H1 (cell line): ENCODE results near the gene TMTC2. TPM values are rescaled to one million over a fixed set of nuclear protein-coding genes. Genes with fewer than 3 reads are reported as not detected.

ENCODE experiments used
- CTCF ChIA-PET: fragments of 300-600 bp; sonication (Branson Sonifier 250); formaldehyde crosslinking; loops from one replicate; lab custom pipeline; 2021; ENCODE audit not compliant: partially characterized antibody; lab: Charles Lee
- POLR2A ChIA-PET: fragments of 300-600 bp; sonication (Branson Sonifier 250); formaldehyde crosslinking; loops from one replicate; lab custom pipeline; 2021; ENCODE audit warnings: inconsistent platforms; ENCODE audit not compliant: partially characterized antibody; lab: Charles Lee
- DNase-seq, 2 experiments: peaks; one replicate each; pipeline versions ENCODE4 v3.0.0 to v3.0.0-alpha.2; 2010 to 2022; ENCODE audit warnings: low spot score in 2 of 2, low read depth in 1 of 2, mixed read lengths in 1 of 2
- FAIRE-seq: peaks from 2 replicates; lab custom pipeline; 2011; peaks lifted over from hg19 to GRCh38; lab: Jason Lieb, UNC
- H2AFZ ChIP-seq: 2 replicates; pipeline ENCODE4 v1.8.1; 2012; ENCODE audit warnings: low read length, inconsistent platforms
- H2AK5ac ChIP-seq: 2 replicates; pipeline ENCODE4 v1.6.1; 2013; ENCODE audit warnings: low read depth, low read length
- H2BK120ac ChIP-seq: replicated peaks from 2 replicates; pipeline ENCODE3; 2013; ENCODE audit warnings: low read depth, low read length, inconsistent platforms
- H2BK12ac ChIP-seq: 2 replicates; pipeline ENCODE4 v1.6.1; 2013; ENCODE audit warnings: low read depth, low read length
- H2BK15ac ChIP-seq: 2 replicates; pipeline ENCODE4 v1.6.1; 2013; ENCODE audit warnings: low read length
- H2BK20ac ChIP-seq: 2 replicates; pipeline ENCODE4 v1.6.1; 2013; ENCODE audit warnings: low read length
- H2BK5ac ChIP-seq: 2 replicates; pipeline ENCODE4 v1.6.1; 2013; ENCODE audit warnings: low read depth, low read length
- H3K14ac ChIP-seq: 2 replicates; pipeline ENCODE4 v1.6.1; 2013; ENCODE audit warnings: inconsistent platforms; ENCODE audit not compliant: insufficient read length
- H3K18ac ChIP-seq: 2 replicates; pipeline ENCODE4 v1.6.1; 2013; ENCODE audit warnings: low read length; ENCODE audit errors: extremely low read depth
- H3K23ac ChIP-seq: 2 replicates; pipeline ENCODE4 v1.6.1; 2013; ENCODE audit warnings: inconsistent platforms; ENCODE audit not compliant: insufficient read length
- H3K23me2 ChIP-seq: 2 replicates; pipeline ENCODE4 v1.6.1; 2013; ENCODE audit warnings: low read depth, low read length
- H3K27ac ChIP-seq: 2 replicates; pipeline ENCODE4 v1.6.1; 2011; ENCODE audit warnings: low read depth, low read length, inconsistent platforms
- H3K27me3 ChIP-seq, 4 experiments: replicated peaks in 1 of 4; 1 replicate in 1 of 4; 2 replicates in 3 of 4; pipeline versions ENCODE4 v1.6.1 to v1.8.1; 2011 to 2013; ENCODE audit warnings: low read length in 3 of 4, mild to moderate bottlenecking in 3 of 4, inconsistent platforms in 2 of 4, mixed read lengths in 2 of 4, moderate library complexity in 1 of 4; ENCODE audit not compliant: control insufficient read depth in 3 of 4, insufficient read depth in 3 of 4; ENCODE audit errors: extremely low read depth in 1 of 4
- H3K36me3 ChIP-seq, 4 experiments: 2 replicates each; pipeline versions ENCODE4 v1.6.1 to v1.8.1; 2011 to 2013; ENCODE audit warnings: mild to moderate bottlenecking in 4 of 4, low read length in 3 of 4, moderate library complexity in 2 of 4, control low read depth in 1 of 4, inconsistent platforms in 1 of 4; ENCODE audit not compliant: insufficient read depth in 4 of 4, control insufficient read depth in 2 of 4
- H3K4ac ChIP-seq: replicated peaks from 2 replicates; pipeline ENCODE3; 2013; ENCODE audit warnings: low read length, low read depth, mixed read lengths, inconsistent platforms; ENCODE audit not compliant: insufficient read length
- H3K4me1 ChIP-seq, 4 experiments: replicated peaks in 1 of 4; 1 replicate in 1 of 4; 2 replicates in 3 of 4; pipeline versions ENCODE4 v1.6.1 to v1.8.1; 2011 to 2013; ENCODE audit warnings: low read length in 3 of 4, inconsistent platforms in 2 of 4, mixed read lengths in 1 of 4; ENCODE audit not compliant: insufficient read depth in 4 of 4, control insufficient read depth in 3 of 4
- H3K4me2 ChIP-seq, 2 experiments: 2 replicates each; pipeline versions ENCODE4 v1.6.1 to v1.8.1; 2011 to 2013; ENCODE audit warnings: low read depth in 2 of 2, low read length in 2 of 2, control low read depth in 1 of 2, inconsistent platforms in 1 of 2, mild to moderate bottlenecking in 1 of 2; ENCODE audit not compliant: insufficient read depth in 1 of 2
- H3K4me3 ChIP-seq, 4 experiments: fragments of 200-600, 300-600 bp in 1 of 4; sonication (generic), shearing (Covaris generic), sonication (Bioruptor Twin) in 1 of 4; 2 replicates each; pipeline versions ENCODE4 v1.5.1 to v1.8.1; 2011 to 2016; ENCODE audit warnings: low read length in 4 of 4, low read depth in 3 of 4, control low read depth in 2 of 4, inconsistent platforms in 2 of 4, mild to moderate bottlenecking in 2 of 4, mixed read lengths in 1 of 4, moderate library complexity in 1 of 4; ENCODE audit not compliant: insufficient read depth in 2 of 4; ENCODE audit errors: extremely low read depth in 1 of 4
- H3K56ac ChIP-seq: replicated peaks from 2 replicates; pipeline ENCODE3; 2013; ENCODE audit warnings: low read depth, mild to moderate bottlenecking, mixed read lengths, low read length, inconsistent platforms; ENCODE audit not compliant: insufficient read length
- H3K79me1 ChIP-seq: 2 replicates; pipeline ENCODE4 v1.6.1; 2013; ENCODE audit warnings: low read depth, low read length, control low read depth
- H3K79me2 ChIP-seq, 2 experiments: 2 replicates each; pipeline versions ENCODE4 v1.6.1 to v1.8.1; 2012 to 2013; ENCODE audit warnings: low read length in 2 of 2, mild to moderate bottlenecking in 2 of 2, inconsistent platforms in 1 of 2; ENCODE audit not compliant: insufficient read depth in 2 of 2, control insufficient read depth in 1 of 2
- H3K9ac ChIP-seq, 4 experiments: replicated peaks in 1 of 4; 1 replicate in 1 of 4; 2 replicates in 3 of 4; pipeline versions ENCODE4 v1.6.1 to v1.8.1; 2011 to 2013; ENCODE audit warnings: low read depth in 3 of 4, low read length in 3 of 4, control low read depth in 2 of 4, mild to moderate bottlenecking in 2 of 4, moderate library complexity in 2 of 4, inconsistent platforms in 1 of 4; ENCODE audit errors: extremely low read depth in 1 of 4
- H3K9me3 ChIP-seq, 2 experiments: 2 replicates each; pipeline versions ENCODE4 v1.6.1 to v1.8.1; 2012 to 2013; ENCODE audit warnings: mild to moderate bottlenecking in 2 of 2, moderate library complexity in 2 of 2, control low read depth in 1 of 2, inconsistent platforms in 1 of 2, low read depth in 1 of 2, low read length in 1 of 2, mixed read lengths in 1 of 2; ENCODE audit not compliant: insufficient read depth in 2 of 2
- H4K20me1 ChIP-seq, 2 experiments: replicated peaks in 1 of 2; 2 replicates each; pipeline versions ENCODE3 to v1.8.1; 2011 to 2013; ENCODE audit warnings: inconsistent platforms in 2 of 2, low read length in 2 of 2, mild to moderate bottlenecking in 1 of 2; ENCODE audit not compliant: insufficient read depth in 2 of 2, control insufficient read depth in 1 of 2
- H4K5ac ChIP-seq: 2 replicates; pipeline ENCODE4 v1.6.1; 2013; ENCODE audit warnings: low read length, low read depth, mixed read lengths, inconsistent platforms; ENCODE audit not compliant: insufficient read length
- H4K8ac ChIP-seq: 2 replicates; pipeline ENCODE4 v1.8.0; 2013; ENCODE audit warnings: mild to moderate bottlenecking, moderate library complexity, low read length, inconsistent platforms; ENCODE audit not compliant: insufficient read depth; ENCODE audit errors: extremely low read depth
- H4K91ac ChIP-seq: replicated peaks from 2 replicates; pipeline ENCODE3; 2013; ENCODE audit warnings: low read length, mixed read lengths, inconsistent platforms; ENCODE audit not compliant: insufficient read length
- BACH1 ChIP-seq: IDR thresholded peaks from 2 replicates; pipeline ENCODE4 v1.6.1; 2012; ENCODE audit warnings: low read length, improper control_type of control experiment
- CEBPB ChIP-seq: IDR thresholded peaks from 2 replicates; pipeline ENCODE4 v1.6.1; 2012; ENCODE audit warnings: low read depth, low read length
- WGBS, 2 experiments: shearing (Covaris generic) in 1 of 2; methylation state at CpG; one replicate each; pipeline versions ENCODE4 v1.1.6 to v1.1.7; 2013 to 2015; ENCODE audit warnings: low lambda C conversion rate in 2 of 2, mixed read lengths in 2 of 2, inconsistent platforms in 1 of 2, low coverage in 1 of 2, missing lambda C conversion rate in 1 of 2; ENCODE audit not compliant: insufficient replicate concordance in 2 of 2, insufficient coverage in 1 of 2, insufficient read length in 1 of 2; ENCODE audit errors: extremely low coverage in 1 of 2, missing lambda C conversion rate in 1 of 2; 5-methylcytosine and 5-hydroxymethylcytosine counted together
- polyA plus RNA-seq, 7 experiments: library from polyadenylated mRNA; depleted of rRNA in 3 of 7; stranded (reverse) in 5 of 7; unstranded in 2 of 7; fragments of >200 nt in 5 of 7; fragments of 200-250 nt in 2 of 7; gene quantifications; 1 replicate in 5 of 7; 2 replicates in 1 of 7; 4 replicates in 1 of 7; pipeline versions ENCODE4 v1.2.1 to v1.2.3, GENCODE V29; 2011 to 2013; ENCODE audit warnings: missing spikeins in 2 of 7, mixed read lengths in 2 of 7
- total RNA-seq: library from RNA; stranded (reverse); fragmentation: NEBNext Ultra II Directional; extraction: Animal tissue kit (Norgen Biotek cat#: 25700); gene quantifications from 2 replicates; pipeline ENCODE4 v1.2.1, GENCODE V29; 2021

TMTC2 gene
- total and polyA plus RNA-seq, 2 of the 8 experiments (the other 6 are each of a cell fraction or from before 2014, with no cell fraction given), result 2.3 to 3.9 TPM

GRCh38 chr12:83102499-83102898 is 415.8 kb downstream of the TMTC2 start:
- no peak for DNase-seq
- no peak overlapping the region for H3K4me3 ChIP-seq
- no peaks in the 10 kb centered on the region for H4K20me1 ChIP-seq
- no peaks in the 10 kb centered on the region for H3K36me3 ChIP-seq
- H3K27ac ChIP-seq, result no peak overlapping the region
- H3K56ac ChIP-seq, result no peak overlapping the region
- H4K91ac ChIP-seq, result no peak overlapping the region
- H2BK120ac ChIP-seq, result no peak overlapping the region
- H3K4ac ChIP-seq, result no peak overlapping the region
- TF ChIP-seq CEBPB, result no peak
- no peak for TF ChIP-seq BACH1
- TF ChIP-seq, all 59 proteins: peak for 0
- Histone ChIP-seq H3K18ac (no peak overlapping the region), H4K5ac (no peak overlapping the region), H3K79me2 (no peaks in the 10 kb centered on the region), H3K79me1 (no peaks in the 10 kb centered on the region), H3K4me2 (no peak overlapping the region), H3K4me1 (peaks cover 0 to 4% (median 0%) of the 10 kb centered on the region in 4 experiments; a peak in 1 of 7 replicates), H3K9me3 (no peaks in the 10 kb centered on the region), H3K23ac (no peak overlapping the region), H2AFZ (no peak overlapping the region), H2BK12ac (no peak overlapping the region), H3K14ac (no peak overlapping the region), H2AK5ac (no peak overlapping the region), H2BK5ac (no peak overlapping the region), H2BK15ac (no peak overlapping the region), H3K9ac (no peak overlapping the region), H3K23me2 (no peaks in the 10 kb centered on the region), H4K8ac (no peak overlapping the region), H3K27me3 (no peaks in the 10 kb centered on the region), H2BK20ac (no peak overlapping the region)
- POLR2A ChIA-PET, result no interaction called here
- CTCF ChIA-PET, result no interaction called here
- WGBS, 2 experiments, result 96% methylated on average over 2 of the region's 2 CpGs; no CpG with 5 or more reads in 1 of the 2 experiments
- no peak for FAIRE-seq
